Neural crest cell (in vitro differentiated cells): ENCODE data around the gene CCNA2. TPM values are rescaled to one million over a fixed set of nuclear protein-coding genes. Genes with fewer than 3 reads are reported as not detected.

Experiments used
- DNase-seq: peaks from one replicate; pipeline ENCODE4 v3.0.0; 2021; ENCODE audit warnings: low read depth, mixed read lengths, low spot score
- H3K27ac Mint-ChIP-seq: one replicate; pipeline ENCODE4 v1.8.0; 2021; ENCODE audit warnings: mild to moderate bottlenecking, mixed read lengths; ENCODE audit not compliant: unreplicated experiment
- H3K27me3 Mint-ChIP-seq: 2 replicates; pipeline ENCODE4 v1.8.0; 2021; ENCODE audit warnings: low read depth, mild to moderate bottlenecking, mixed read lengths
- H3K36me3 Mint-ChIP-seq: 2 replicates; pipeline ENCODE4 v1.8.0; 2021; ENCODE audit warnings: low read depth, mild to moderate bottlenecking, mixed read lengths
- H3K4me1 Mint-ChIP-seq: 2 replicates; pipeline ENCODE4 v1.8.0; 2021; ENCODE audit warnings: mixed read lengths
- H3K4me3 Mint-ChIP-seq: one replicate; pipeline ENCODE4 v1.8.0; 2021; ENCODE audit warnings: mild to moderate bottlenecking, mixed read lengths
- H3K9me3 Mint-ChIP-seq: 2 replicates; pipeline ENCODE4 v1.8.0; 2021; ENCODE audit warnings: mixed read lengths
- CTCF ChIP-seq: fragments of 200-600 bp; sonication (generic); conservative IDR thresholded peaks from 2 replicates; pipeline ENCODE4 v1.5.0; 2021; ENCODE audit warnings: antibody characterized with exemption, mild to moderate bottlenecking
- total RNA-seq: library from RNA; stranded (reverse); gene quantifications from 2 replicates; pipeline ENCODE4 v1.2.1, GENCODE V29; 2021

The CCNA2 gene
- total RNA-seq, 1 donor from 2014 or later, result 85.2 TPM

- Mint-ChIP-seq H3K27me3 (no peaks in the 10 kb centered on the region), H3K27ac (peak overlapping the region; percentile 99), H3K36me3 (peaks cover 11% of the 10 kb centered on the region), H3K4me3 (peak overlapping the region; percentile 97), H3K4me1 (peaks cover 32% of the 10 kb centered on the region), H3K9me3 (no peaks in the 10 kb centered on the region)
- no peak for DNase-seq
- TF ChIP-seq CTCF, result no peak
Measured at GRCh38 chr4:121801715-121802075, 22.0 kb downstream of the CCNA2 start.

GRCh38 chr4:121800961-121801714, 22.5 kb downstream of the CCNA2 start, which contains the start of gene EXOSC9:
EXOSC9 (plus strand) TSS chr4:121801323; CDS start chr4:121801425, 102 bp downstream.
- no peak for TF ChIP-seq CTCF
- Mint-ChIP-seq H3K27me3 (no peaks in the 10 kb centered on the region), H3K27ac (peak within 1 kb of the TSS; percentile 99), H3K4me1 (peaks cover 35% of the 10 kb centered on the region), H3K4me3 (peak within 1 kb of the TSS; percentile 97), H3K9me3 (no peaks in the 10 kb centered on the region), H3K36me3 (peaks cover 6% of the 10 kb centered on the region)
- DNase-seq, result peak; percentile 96

GRCh38 chr4:121800638-121800960, 23.1 kb downstream of the CCNA2 start:
- peaks cover 39% of the 10 kb centered on the region for H3K4me1 Mint-ChIP-seq
- H3K4me3 Mint-ChIP-seq, result peak overlapping the region; percentile 97
- H3K27me3 Mint-ChIP-seq, result no peaks in the 10 kb centered on the region
- peak overlapping the region; percentile 99 for H3K27ac Mint-ChIP-seq
- no peak for DNase-seq
- peaks cover 6% of the 10 kb centered on the region for H3K36me3 Mint-ChIP-seq
- H3K9me3 Mint-ChIP-seq, result no peaks in the 10 kb centered on the region
- no peak for TF ChIP-seq CTCF

GRCh38 chr4:121799867-121800501, 23.7 kb downstream of the CCNA2 start:
- H3K27me3 Mint-ChIP-seq, result no peaks in the 10 kb centered on the region
- no peak for DNase-seq
- H3K4me1 Mint-ChIP-seq, result peaks cover 39% of the 10 kb centered on the region
- no peak overlapping the region for H3K27ac Mint-ChIP-seq
- H3K36me3 Mint-ChIP-seq, result peaks cover 6% of the 10 kb centered on the region
- H3K4me3 Mint-ChIP-seq, result peak overlapping the region; percentile 97
- no peak for TF ChIP-seq CTCF
- no peaks in the 10 kb centered on the region for H3K9me3 Mint-ChIP-seq

GRCh38 chr4:121799208-121799823, 24.4 kb downstream of the CCNA2 start:
- H3K4me3 Mint-ChIP-seq, result peak overlapping the region; percentile 97

More at GRCh38 chr4:121799208-121799823, 24.4 kb downstream of the CCNA2 start:
- TF ChIP-seq CTCF, result no peak
- peaks cover 6% of the 10 kb centered on the region for H3K36me3 Mint-ChIP-seq
- no peaks in the 10 kb centered on the region for H3K9me3 Mint-ChIP-seq
- no peak overlapping the region for H3K27ac Mint-ChIP-seq
- H3K4me1 Mint-ChIP-seq, result peaks cover 39% of the 10 kb centered on the region
- no peaks in the 10 kb centered on the region for H3K27me3 Mint-ChIP-seq
- DNase-seq, result no peak
